Measurements from ENCODE around the gene SSBP2.

The SSBP2 gene

DNA sequence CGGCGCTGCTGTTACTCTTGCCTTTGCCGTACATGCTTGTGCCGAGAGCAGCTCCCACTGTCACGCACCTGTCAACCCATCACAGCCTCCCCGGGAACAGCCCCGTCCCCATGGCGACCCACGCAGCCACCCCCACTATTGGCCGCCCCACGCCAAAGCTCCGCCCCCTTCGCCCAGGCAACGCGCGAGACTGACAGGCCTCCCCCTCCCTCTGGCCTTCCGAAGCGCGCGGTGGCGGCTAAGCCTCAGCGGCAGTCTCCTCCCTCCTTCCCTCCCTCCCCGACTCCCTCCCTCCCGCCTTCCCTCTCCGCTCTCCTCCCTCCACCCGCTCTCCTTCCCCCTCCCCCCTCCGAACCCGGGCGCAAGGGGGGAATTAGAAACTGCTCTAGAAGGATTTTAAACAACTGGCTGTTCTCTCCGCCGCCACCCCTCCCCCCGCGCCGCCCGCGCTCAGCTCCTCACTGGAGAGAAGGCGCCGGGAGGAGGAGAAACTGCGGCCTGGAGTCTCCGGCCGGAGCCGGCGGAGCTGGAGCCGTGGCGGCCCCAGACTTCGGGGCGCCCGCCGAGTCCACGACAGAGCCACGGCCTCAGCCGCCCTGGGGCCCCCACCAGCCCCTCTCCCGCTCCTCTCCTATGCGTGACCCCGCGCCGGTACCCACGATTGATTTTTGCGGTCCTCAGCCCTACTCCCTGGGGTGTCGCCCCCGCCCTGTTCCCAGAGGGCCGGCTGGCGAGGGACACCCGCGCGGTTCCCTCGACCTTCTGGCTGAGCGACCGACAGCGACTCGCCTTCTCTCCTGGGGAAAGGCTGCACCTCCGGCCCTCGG is at the start of gene SSBP2:
Gene SSBP2 (minus strand): TSS at position 89 of the 827 bp plus-strand sequence. CDS start 55 bp downstream, at position 34.
- peak; percentile 98 for DNase-seq (ENCODE audit: low read depth, low spot score)

DNA sequence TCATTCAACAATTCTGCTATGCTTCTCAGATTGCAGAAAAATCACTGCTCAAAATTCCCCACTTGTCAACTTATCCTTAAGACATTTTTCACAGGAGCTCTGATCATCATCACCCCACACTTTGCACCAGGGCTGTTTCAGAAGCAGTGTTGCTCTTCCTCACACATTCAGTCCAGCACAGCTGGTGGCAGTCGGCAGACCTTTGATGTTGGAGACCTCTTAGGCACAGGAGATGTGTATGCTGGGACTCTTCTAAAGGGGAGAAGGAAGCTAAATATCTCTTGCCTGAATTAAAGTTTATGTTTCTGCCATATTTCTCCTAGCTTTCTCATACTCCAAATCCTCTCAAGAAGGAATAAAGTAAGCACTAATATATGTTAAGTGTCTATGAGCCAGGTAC is 44.8 kb upstream of the SSBP2 start:
- DNase-seq (ENCODE audit: low read depth, low spot score), result no peak

DNA sequence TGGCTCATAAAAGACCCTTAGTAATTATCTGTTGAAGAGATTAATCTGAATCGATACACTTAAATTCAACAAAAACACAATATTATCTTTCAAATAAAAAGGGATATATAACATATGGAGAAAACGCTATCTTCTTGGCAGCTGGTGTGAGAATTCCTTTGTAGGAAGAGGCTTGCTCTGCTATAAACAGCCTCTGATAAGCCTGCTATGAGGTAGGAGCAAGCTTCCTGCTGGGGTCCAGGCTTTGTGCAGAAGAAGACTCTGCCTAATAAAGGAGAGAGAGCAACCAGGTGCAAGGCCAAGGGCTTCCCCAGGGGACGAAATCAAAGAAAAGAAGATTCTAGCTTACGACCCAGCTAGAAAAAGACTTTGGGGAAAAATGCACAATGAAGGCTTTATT is 43.3 kb upstream of the SSBP2 start:
- no peak for DNase-seq (ENCODE audit: low read depth, low spot score)

DNA sequence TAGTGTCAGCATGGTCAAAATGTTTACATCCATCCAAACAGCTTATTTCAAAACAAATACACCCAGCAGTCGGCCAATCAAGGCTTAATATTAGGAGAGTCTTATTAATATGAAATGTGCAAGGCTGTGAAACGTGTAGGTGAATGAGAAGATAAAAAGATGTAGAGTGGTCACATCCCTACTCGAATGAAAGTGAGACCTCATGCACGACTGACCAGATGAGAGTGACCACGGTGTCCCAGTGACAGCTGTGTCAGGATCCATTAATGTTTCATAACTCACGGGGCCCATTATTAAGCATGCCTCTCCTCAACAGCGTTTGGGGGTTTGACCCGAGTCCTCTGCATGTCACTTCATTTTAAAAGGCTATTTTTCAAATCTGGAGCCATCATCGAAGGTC is 39.4 kb upstream of the SSBP2 start:
- no peak for DNase-seq (ENCODE audit: low read depth, low spot score)

DNA sequence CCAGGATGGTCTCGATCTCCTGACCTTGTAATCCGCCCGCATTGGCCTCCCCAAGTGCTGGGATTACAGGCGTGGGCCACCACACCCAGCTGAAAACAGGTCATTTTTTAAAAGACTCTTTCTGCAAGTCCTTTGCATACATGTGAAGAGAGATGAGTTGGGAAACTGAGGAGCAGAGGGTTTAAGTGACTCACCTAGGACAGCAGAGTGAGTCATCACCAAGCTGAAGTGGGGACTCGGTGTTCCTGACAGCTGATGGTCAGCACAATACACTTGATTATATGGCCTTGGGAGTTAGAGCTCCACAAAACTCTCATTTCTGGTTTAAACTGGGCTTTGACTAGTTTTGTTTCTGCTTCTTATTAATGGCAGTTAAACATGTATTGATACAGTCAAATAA is 38.1 kb upstream of the SSBP2 start:
- DNase-seq (ENCODE audit: low read depth, low spot score), result no peak

DNA sequence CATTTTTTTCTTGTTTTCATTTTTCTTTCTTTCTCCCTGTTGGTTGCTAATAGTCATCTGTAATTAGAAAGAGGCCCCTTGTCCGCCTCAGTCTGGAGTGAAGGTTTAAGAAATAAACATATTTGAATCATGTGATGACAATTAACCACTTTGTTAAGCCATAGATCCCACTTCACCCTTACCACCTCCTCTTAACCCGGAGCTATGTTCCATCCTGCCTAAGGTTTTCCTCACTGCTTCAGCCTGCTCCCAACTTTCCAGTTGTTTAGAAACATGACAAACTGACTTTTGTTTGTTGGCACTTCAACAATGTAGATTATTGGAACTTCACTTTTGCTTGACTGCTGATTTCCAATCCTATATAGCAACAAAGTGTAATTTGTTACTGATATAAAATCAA is 37.4 kb upstream of the SSBP2 start:
- DNase-seq (ENCODE audit: low read depth, low spot score), result no peak

DNA sequence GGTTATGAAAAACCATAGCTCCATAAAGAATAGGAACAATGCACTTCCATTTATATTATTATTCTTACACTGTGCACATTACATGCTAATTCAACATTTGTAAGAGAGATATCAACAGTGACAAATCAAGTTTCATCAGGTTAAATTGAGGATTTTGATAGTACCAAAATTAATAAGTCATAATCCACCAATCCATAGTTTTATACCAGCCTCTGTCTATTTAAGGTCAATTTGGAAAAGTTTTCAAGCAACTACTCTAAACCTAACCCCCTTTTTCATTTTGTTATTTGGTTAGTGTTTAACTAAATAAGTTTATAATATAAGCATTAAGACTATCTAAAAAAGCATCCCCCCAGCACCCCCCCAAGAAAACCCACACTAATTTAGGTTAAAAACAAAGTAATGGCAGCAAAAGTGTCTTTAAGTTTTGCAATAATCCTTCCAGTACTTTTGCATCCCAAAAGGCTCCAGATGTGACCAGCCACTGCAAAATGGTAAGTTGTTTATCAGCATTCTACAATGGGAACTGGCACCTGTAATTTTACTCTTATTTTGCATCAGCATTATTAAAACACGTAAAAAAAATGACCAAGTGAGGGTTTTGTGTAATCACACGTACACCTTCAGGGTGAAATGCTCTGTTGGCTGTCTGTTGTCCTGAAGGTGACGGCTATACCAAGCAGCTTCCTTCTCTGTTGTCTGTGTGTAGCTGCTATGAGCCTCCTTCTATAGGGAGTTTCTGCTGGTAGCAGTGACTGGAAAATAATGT is 36.8 kb upstream of the SSBP2 start:
- no peak for DNase-seq (ENCODE audit: low read depth, low spot score)

DNA sequence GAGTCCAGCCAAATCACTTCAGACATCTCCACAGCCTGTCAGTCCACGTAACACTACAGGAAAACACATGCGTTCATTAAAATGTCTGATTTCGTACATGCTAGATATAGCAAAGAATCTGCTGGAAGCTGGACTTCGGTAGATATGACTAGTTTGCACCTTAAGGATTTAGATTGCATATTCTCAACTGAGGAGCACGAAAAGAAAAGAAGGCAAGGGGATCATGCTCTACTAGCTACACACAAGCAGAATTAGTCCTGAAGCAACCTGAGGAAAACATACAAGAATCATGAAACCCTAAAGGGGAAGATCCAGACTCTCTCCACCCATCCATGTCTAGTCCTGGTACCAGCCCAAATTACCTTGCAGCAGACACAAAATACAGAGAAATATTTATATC is 36.1 kb upstream of the SSBP2 start:
- no peak for DNase-seq (ENCODE audit: low read depth, low spot score)

DNA sequence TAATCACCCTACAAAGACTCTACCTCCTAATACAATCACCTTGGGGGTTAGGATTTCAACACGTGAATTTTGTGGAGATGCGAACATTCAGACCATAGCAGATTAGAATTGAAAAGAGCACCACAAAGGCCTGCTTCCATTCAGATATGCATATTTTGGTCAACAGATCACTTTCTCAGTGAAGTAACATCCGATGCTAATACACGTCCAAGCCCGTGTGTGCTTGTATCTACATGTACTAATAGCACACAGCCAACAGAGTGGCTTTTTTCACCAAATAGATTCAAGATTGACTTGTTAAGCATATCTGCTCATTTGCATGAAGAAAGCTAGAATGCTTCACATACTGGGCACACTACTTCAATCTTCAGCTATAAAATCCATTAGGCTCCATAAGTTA is 35.6 kb upstream of the SSBP2 start:
- DNase-seq (ENCODE audit: low read depth, low spot score), result no peak

DNA sequence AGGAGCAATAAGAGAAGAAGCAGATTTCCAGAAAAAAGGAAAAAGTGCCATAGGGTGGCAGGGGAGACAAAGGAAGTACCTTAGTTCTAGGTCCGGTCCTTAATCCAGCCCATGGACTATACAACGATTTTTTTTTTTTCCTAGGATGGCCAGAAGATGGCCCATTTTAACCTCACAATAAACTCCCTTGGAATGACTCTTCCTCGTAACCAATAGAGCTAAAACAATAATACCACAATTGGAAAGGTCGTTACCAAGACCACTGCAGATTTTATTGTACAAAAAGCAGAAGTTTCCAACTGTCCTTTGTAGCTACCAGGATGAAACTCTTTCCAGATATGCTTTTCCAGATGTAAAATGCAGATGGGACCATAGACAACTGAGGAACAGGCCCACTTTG is 34.4 kb upstream of the SSBP2 start:
- DNase-seq (ENCODE audit: low read depth, low spot score), result no peak

DNA sequence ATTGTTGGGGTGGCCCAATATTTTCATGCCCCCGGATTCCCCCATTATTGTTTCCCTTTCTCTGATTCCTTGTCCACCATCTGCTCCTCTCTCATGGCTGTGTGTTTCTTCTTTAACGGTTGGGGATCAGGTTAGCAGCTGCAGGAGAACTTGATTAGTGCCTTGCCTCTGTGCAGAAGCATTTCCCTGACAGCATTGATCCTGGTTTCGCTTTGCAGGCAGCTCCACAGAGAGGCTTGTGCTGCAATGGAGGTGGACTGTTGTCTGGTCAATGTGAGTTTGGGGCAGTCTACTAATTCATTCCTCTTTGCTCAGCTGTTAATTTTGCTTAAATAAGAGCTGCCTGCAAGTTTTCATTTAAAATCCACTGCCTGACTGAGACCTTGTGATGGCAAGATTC is 32.5 kb upstream of the SSBP2 start:
- DNase-seq (ENCODE audit: low read depth, low spot score), result no peak

DNA sequence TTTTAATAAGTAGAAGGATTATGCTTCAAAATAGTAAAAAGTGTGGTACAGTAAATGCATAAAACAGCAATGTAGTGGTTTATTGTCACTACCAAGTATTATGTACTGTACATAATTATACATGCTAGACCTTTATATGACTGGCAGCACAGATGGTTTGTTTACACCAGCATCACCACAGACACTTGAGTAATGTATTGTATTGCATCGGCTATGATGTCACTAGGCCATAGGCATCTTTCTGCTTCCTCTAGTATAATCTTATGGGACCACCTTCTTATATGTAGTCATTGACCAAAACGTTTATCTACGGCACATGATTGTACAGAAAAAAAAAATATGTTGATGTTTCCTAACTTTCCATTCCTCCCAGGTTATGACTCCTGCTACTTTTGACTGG is 31.9 kb upstream of the SSBP2 start:
- no peak for DNase-seq (ENCODE audit: low read depth, low spot score)

DNA sequence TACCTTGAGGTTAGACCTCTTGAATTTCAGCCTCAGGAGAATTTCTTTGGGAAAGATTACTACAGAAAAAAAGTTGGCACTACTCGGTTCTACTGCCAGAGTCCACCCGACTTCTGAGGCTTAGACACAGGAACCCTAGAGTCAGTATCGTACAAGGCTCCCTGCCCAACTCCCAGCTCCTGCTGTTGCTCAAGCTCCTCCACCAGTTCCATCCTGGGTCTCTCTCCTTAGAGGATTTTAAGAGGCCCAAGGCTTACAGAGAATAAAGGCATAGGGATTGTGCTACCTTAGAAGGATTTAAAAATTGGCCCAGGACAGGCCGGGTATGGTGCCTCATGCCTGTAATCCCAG is 29.0 kb upstream of the SSBP2 start:
- DNase-seq (ENCODE audit: low read depth, low spot score), result no peak

DNA sequence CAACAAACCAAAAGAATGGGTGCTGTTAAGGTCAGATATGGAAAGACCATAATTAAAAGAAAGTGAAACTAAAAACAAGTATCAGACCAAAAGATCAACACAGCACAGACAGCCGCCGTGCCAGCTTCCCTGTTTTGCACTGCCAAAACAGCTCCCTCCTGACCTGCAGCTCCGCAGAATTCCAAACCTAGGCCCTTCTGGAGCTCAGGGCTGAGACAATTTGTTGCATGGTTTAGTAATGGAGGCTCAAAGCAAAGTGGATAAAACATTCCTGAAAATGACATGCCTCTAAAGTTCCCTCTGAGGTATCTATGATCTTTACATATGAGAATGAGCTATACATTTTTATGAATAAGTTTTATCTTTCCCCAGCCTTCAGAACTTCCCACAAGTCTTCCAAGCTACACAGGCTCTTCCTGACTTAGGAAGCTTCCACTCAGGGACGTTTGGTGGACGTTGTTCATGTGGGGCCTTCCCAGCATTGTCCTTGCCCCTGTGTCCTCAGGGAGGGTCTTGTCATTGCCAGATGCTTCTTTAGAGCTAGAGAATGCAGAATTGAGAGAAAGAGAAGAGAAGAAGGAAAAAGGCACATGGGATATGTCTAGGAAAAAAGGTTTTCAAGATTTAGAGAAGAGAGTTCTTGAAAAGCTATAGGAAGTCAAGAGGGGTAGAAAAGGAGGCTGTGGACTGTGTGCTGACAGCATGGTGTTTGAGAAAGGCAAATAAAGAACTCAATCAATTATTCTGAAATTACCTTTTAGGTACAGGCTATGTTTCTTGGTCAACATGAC is 28.4 kb upstream of the SSBP2 start:
- no peak for DNase-seq (ENCODE audit: low read depth, low spot score)

DNA sequence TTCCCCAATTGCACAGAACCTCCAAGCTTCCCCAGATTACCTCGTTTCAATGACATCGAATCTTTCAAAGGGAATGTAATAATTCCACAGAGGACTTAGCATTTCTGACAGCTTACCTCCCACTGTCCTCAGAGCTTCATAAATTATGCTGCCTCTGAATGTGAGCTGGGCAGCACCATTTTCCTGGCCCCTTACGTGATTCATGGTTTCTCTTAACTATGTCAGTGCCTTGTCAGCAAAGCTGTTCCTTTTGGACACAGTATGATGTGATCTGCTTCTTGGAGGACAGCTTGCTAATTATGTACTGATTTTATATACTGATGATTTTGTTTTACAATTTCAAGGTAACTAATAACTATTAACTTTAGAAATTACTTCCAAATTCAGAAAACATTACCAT is 27.7 kb upstream of the SSBP2 start:
- no peak for DNase-seq (ENCODE audit: low read depth, low spot score)

DNA sequence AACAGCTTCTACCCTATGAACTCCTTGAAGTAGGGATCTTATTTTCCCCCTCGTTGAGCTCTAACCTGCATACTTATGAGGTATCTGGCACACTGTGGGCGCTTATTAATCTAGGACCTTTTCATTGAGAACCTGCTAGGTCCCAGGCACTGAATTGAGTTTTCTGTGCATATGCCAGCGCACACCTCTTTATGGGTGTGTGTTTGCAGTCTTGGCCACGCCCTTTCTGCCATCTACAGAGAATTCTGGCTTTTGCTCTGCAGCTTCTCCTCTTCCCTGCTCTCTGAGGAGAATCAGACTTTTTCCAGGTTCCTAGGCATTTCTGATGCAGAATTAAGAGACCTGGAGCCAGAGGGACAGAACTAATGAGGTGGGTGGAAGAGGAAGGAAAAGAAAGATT is 25.4 kb upstream of the SSBP2 start:
- DNase-seq (ENCODE audit: low read depth, low spot score), result no peak

DNA sequence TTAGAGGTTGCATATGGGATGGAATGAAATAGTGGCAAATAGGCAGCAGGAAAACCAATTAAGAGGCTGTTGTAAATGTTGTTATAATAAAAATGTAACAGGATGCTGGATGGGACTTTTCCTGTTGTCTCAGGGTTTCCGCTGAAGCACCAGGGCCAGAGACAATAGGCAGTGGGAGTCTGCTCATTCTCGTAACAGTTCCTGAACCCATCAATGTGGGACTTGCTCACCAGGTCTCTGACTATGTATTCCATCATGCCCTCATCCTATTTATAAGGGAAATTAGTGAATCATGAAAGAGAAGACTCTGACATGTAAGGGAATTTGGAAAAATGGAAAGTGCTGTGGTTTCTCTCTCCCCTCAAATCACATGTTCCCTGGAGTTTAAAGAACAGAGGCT is 23.5 kb upstream of the SSBP2 start:
- DNase-seq (ENCODE audit: low read depth, low spot score), result no peak

DNA sequence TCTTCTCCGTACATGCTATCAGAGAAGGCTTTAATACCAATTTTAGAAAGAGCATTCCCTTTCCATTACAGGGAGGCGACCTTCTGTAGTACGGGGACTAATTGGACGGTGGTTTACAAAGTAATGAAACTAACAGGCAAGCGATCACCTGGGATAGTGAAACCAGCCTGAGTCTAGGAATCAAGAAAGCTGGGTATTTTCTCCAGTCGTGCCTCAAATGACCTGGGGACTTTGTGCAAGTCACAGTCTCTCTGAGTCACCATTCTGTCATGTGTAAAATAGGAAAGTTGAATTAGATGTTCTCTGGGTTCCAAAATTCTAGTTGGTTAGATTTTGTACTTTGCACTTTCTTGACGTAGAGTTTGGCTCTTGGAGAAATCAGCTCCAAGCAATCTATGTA is 22.7 kb upstream of the SSBP2 start:
- no peak for DNase-seq (ENCODE audit: low read depth, low spot score)

DNA sequence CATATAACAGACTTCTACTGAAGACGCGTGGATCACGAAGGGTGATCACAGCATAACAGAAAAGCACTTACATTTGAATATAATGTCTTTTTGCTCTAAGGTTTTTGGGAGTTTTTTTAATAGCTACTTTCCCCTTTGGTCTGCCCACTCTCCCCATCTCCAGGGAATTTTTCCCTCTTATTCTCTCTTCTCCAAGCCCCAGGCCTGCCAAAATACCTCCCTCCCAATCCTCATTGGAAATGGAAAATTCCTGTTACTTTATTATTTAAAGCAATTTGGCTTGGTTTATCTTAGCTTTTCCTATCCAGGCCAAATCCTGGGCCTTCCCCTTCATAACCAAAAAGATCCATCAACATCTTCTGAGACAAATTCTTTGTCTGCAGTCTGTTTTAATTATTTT is 22.3 kb upstream of the SSBP2 start:
- DNase-seq (ENCODE audit: low read depth, low spot score), result no peak

DNA sequence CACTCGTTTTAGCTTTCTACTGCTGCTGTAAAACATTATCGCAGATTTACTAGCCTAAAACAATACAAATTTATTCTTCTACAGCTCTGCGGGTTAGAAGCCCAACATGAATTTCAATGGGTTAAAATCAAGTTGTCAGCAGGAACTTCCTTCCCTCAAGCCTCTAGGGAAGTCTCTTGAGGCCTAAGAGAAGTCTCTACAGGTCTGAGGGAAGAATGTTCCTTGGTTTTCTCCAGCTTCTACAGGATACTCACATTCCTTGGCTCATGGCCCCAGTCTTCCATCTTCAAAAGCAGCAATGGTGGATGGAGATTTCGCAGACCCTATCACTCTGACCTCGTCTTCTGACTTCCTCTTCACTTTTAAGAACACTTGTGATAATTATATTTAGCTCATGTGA is 21.6 kb upstream of the SSBP2 start:
- no peak for DNase-seq (ENCODE audit: low read depth, low spot score)

DNA sequence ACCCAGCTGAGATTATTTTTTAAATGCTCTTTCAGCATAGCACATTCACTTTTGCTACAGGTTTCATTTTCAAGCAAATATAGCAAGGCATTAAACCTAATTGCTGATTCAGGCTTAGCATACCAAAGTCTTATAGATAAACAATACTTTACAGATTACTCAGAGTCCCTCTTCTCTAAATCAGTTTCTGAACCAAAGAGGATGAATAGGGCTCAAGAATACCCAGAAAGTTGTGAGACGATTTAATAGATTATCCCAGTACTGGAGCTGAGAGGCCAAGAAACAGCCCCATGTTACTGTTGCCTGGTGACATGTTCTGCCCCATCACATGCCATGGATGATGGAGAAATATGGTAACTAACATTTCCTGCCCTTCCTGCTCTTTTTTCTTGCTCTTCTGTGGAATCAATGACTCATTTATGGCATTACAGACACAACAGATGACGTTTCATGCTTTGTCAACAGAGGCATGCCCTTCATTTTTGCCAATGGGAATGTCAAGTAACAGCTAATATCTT is 18.1 kb upstream of the SSBP2 start:
- DNase-seq (ENCODE audit: low read depth, low spot score), result no peak

DNA sequence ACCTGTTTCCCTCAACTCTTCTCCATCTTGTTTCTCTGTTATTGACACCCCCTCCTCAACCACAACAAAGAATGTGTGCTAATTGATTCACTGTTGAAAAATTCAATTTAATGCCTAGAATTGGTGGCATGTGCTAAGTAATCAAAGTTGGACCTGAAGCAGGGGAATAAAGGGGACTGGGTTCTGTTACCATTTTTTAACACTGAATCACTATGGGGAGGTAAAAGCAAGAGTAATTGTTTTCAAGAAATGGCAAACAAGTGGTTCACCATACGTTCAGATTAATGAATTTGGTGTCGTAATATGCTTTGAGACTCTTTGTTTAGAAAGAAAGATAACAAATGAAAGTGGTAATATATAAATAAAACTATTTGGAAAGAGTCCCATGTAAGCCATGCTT is 17.0 kb upstream of the SSBP2 start:
- no peak for DNase-seq (ENCODE audit: low read depth, low spot score)

All from brain pericyte (primary cell).